IPS-NIHi7 (cell line): ENCODE data around the gene SEMA4D.

ENCODE experiments used
- DNase-seq: peaks from one replicate; pipeline ENCODE4 v3.0.0; 2012; ENCODE audit warnings: mixed read lengths; ENCODE audit errors: extremely low spot score

The SEMA4D gene, protein sequence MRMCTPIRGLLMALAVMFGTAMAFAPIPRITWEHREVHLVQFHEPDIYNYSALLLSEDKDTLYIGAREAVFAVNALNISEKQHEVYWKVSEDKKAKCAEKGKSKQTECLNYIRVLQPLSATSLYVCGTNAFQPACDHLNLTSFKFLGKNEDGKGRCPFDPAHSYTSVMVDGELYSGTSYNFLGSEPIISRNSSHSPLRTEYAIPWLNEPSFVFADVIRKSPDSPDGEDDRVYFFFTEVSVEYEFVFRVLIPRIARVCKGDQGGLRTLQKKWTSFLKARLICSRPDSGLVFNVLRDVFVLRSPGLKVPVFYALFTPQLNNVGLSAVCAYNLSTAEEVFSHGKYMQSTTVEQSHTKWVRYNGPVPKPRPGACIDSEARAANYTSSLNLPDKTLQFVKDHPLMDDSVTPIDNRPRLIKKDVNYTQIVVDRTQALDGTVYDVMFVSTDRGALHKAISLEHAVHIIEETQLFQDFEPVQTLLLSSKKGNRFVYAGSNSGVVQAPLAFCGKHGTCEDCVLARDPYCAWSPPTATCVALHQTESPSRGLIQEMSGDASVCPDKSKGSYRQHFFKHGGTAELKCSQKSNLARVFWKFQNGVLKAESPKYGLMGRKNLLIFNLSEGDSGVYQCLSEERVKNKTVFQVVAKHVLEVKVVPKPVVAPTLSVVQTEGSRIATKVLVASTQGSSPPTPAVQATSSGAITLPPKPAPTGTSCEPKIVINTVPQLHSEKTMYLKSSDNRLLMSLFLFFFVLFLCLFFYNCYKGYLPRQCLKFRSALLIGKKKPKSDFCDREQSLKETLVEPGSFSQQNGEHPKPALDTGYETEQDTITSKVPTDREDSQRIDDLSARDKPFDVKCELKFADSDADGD

DNA sequence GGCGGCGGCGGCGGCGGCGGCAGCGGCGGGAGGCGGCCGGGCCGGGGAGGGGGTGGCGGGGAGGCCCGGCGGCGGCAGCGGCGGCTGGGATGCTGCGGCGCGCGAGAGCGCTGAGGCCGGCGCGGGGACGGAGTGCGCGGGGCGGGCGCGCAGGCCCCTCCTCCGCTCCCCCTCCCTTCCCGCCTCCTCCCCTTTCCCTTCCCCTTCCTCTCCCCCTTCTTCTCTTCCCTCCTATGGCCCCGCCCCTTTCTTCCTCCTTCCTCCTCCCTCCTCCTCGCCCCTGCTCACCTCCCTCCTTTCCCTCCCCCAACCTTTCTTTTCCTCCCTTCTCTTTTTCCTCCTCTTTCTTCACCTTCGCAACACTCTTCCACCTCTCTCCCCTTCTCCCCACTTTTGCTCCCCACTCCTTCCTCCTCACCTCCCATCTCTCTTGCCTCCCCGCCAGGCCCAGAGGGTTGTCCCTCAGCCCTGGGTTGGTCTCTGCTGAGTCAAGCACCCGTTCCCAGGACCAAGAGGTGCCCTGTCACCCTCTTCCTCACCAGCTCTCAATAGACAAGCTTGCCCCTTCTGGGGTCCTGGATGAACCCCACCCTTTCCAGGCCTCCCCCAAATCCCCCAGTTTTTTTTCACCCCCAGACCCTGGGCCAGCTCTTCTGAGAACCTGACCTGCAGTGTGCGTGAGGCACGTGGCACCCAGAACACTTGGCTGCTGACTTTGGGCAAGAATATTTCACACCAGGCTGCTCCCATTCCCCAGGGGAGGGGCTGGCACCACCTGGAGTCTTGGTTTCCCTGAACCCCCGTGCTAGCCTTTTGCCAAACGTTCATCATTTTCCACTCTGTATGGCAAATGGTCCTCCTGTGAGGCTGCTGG, at the start of gene SEMA4D:
Gene SEMA4D (minus strand): TSS at position 136 of the 874 bp plus-strand sequence. CDS start 92,657 bp downstream, outside the sequence.
- DNase-seq: peak; percentile 89

DNA sequence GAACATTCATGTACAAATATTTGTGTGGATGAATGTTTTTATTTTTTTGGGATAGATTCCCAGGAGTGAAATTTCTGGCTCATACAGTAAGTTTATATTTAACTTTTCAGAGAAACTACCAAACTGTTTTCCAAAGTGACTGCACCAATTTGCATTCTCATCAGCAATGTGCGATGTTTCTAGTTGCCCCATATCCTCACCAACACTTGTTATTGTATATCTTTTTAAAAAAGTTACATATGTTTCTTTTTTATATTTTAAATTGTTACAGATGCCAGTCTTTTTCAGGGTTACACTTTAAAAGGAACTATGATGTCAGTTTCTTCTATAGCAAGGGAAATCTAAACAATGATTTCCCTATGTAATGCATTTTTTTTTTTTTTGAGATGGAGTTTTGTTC, 49.1 kb upstream of the SEMA4D start:
- DNase-seq: no peak

DNA sequence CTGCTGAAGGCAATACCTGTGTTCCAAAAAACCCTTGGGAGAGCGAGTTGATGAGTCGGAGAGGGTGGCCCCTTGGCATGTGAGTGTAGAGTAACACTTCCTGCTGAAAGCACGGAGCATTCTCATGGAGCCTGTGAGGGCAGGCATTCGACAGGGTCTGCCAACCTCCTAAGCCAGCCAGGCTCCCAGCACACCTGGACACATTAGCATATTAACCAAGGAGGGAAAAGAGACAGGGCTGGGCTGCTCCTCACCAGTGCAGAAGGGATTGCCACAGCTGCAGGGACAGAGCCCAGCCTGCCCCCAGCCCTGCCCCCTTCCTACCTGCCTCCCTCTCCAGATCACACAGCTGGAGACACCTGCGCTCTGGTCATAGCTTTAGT, 46.4 kb upstream of the SEMA4D start:
- DNase-seq: no peak

DNA sequence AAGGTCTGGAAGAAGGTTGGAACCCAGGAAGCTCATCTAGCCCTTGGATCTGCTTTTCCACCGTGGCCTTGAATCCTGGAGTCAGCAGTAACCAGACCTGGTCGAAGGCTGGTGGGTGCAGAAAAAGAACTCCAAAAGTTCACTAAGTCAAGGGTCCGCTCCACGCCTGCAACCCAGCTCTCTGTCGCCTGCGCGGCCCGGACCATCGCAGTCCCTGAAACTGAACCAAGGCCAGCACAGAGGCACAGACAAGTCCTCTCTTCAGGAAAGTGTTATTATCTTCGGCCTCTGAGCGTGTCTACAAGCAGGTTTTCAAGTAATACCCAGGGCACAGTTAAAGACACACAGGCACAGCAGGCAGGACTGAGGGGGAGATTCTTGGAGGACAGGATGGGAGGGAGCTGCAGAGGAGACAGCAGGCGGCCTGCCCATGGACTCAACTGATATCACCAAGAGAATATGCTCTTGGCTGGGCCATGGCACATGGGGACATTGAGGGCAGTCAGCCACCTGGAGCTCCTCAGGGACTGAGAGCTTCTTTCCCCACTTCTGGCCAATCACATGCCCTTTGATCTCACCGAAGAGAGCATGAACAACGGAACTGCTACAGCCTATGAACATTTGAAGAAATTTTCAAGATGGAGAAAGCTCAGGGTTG, 45.8 kb upstream of the SEMA4D start:
- DNase-seq: no peak

- no peak for DNase-seq
These were observed 45.2 kb upstream of the SEMA4D start for GRCh38 chr9:89543111-89543510.

GRCh38 chr9:89542401-89543021, 44.6 kb upstream of the SEMA4D start:
- DNase-seq: no peak

DNA sequence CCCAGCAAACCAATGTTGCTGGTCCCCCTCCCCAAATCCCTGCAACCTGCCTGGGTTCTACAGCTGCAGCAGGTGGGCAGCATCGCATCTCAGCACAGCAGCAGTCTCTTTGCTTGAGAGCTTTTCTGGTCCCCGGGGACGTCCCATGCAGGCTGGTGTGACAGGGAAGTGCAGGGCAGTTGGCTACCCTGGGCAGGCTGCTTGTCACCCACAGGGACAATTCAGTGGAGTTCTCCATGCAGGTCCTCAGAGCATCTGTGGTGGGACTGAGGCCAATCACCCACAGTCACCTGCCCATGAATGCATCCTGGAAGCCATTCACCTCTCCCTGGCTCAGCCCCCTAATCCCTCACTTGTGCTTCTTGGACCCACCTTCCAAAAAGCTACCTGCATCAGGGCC, 43.9 kb upstream of the SEMA4D start:
- DNase-seq: no peak

DNA sequence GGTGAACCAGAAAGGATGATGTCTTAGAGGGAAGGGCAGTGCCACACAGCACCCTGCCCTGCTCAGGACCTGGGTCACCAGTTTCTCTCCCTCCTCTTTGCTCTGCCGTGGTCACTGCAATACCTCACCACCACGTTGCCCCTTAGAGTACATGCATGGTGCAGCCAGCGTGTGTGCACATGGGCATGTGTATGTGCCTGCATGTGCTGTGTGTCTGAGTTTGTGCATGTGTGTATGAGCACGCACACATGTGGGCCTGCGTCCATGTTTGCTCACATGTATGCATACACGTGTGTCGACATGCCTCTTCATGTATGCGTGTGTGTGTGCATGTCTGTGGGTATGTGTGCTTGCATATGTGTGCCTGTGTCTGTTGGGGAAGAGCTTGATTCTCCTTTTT, 41.5 kb upstream of the SEMA4D start:
- no peak for DNase-seq

GRCh38 chr9:89538871-89539270, 41.0 kb upstream of the SEMA4D start:
- no peak for DNase-seq

- no peak for DNase-seq
These were observed 39.3 kb upstream of the SEMA4D start for GRCh38 chr9:89537166-89537565.

- DNase-seq: no peak
These were observed 38.7 kb upstream of the SEMA4D start for GRCh38 chr9:89536600-89536999.

DNA sequence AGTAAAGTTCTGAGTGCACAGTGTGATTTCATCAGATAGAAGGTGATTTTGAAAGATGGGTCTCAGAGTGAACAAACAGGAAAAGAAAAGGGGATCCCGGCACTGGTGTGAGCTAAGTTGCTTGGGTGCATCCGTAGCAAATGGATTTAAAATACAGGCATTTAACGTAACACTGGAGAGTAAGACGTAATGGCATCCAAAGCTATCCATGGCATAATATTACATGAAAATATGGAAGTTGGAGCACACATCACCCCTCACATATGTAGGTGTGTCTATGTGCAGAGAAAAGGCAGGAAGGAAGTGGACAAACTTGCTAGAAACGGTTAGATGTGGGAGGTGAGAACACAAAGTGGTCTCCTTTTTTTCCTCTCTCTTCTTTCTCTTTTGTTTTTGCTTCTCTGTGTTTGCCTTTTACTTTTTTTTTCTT, 38.2 kb upstream of the SEMA4D start:
- DNase-seq: no peak

DNA sequence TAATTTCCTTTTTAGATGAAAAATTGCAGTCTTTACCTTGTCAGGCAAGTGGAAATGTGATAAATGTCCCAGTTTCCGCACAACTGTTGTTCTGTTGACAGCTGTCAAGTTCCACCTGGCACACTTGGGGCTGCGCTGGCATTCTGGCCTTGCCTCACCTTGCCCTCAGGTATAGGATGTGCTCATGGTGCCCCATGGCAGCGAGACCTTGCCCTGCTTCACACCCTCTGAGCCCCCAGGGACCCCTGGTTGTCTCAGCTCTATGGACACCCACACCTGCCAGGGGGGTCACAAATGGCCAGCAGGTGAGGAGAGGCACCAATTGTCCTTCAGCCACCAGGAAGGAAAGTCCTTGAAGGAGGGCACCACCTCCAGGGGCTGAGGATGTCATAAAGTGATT, 37.5 kb upstream of the SEMA4D start:
- no peak for DNase-seq

- DNase-seq: no peak
These were observed 36.8 kb upstream of the SEMA4D start for GRCh38 chr9:89534515-89535287.

DNA sequence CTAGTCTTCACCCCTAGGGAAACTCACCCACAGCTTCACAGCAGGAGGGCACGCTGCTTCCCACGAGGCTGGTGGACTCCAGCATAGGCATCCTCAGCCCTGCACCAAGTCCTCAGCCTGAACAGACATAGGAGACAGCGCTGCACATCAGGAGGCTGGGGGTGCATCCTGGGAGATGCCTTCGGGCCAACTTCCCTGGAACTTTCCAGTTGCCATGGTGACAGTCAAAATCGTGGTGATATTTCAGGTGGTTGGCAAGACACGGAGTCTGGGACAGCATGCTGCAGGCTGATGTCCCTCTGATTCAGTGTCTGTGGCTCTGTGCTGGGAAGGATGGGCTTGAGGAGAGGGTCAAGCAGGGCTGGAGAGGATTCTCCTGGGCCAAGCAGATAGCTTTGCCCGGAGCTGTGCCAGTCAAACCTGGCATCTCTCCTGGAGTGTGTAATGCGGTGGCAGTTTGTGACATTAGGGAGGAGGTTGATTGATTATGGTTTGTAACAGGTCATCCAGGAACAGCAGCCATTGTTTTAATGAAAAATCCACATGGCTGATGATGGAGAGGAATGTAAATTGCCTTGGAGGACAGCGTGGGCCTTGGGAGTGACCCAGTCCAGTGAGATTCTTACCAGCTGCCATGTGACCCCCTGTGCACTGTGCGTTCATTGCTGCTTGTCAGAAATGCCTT, 35.6 kb upstream of the SEMA4D start:
- DNase-seq: no peak

GRCh38 chr9:89532944-89533343, 35.0 kb upstream of the SEMA4D start:
- DNase-seq: no peak

- DNase-seq: no peak
These were observed 34.6 kb upstream of the SEMA4D start for GRCh38 chr9:89532478-89532877.

GRCh38 chr9:89531766-89532165, 33.9 kb upstream of the SEMA4D start:
- DNase-seq: no peak

- no peak for DNase-seq
These were observed 32.8 kb upstream of the SEMA4D start for GRCh38 chr9:89530726-89531125.
